Measurements from ENCODE around the gene GPC6.

Gene GPC6

DNA sequence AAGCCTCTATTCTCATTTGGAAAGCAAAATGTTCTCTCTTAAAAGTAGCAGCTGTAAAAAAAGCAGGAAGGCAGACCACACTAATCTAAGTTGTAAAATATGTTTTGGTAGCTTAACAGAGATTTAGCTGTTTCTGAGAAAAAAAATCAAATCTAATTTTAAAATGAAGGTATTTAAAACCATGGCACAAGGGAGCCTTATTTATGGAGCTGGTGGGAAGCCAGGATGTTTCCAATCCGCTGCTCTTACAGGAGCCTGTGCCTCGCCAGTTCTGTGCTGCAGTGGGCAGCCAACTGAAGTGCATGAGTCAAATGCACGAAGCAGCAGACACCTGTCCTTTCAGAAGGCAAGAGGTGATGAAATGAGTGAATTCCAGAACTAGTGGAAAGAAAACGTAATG is 28.2 kb downstream of the GPC6 start:
- no peak for DNase-seq (ENCODE audit: low read depth in 1 of 2, low spot score in 1 of 2)
- H3K27me3 ChIP-seq (ENCODE audit: insufficient read depth, poor library complexity, severe bottlenecking): no peaks in the 10 kb centered on the region
- no peak overlapping the region for H3K27ac ChIP-seq (replicated peaks)
- no peak for TF ChIP-seq GABPA (IDR thresholded peaks at IDR 0.05; ENCODE audit: low read depth)
- TF ChIP-seq, protein P1, sequence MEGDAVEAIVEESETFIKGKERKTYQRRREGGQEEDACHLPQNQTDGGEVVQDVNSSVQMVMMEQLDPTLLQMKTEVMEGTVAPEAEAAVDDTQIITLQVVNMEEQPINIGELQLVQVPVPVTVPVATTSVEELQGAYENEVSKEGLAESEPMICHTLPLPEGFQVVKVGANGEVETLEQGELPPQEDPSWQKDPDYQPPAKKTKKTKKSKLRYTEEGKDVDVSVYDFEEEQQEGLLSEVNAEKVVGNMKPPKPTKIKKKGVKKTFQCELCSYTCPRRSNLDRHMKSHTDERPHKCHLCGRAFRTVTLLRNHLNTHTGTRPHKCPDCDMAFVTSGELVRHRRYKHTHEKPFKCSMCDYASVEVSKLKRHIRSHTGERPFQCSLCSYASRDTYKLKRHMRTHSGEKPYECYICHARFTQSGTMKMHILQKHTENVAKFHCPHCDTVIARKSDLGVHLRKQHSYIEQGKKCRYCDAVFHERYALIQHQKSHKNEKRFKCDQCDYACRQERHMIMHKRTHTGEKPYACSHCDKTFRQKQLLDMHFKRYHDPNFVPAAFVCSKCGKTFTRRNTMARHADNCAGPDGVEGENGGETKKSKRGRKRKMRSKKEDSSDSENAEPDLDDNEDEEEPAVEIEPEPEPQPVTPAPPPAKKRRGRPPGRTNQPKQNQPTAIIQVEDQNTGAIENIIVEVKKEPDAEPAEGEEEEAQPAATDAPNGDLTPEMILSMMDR (IDR thresholded peaks at IDR 0.05; ENCODE audit: insufficient read depth, low read length): no peak
- no peak for TF ChIP-seq SPI1 (IDR thresholded peaks at IDR 0.05; ENCODE audit: borderline replicate concordance, low read depth)
- TF ChIP-seq POLR2AphosphoS5 (IDR thresholded peaks at IDR 0.05; ENCODE audit: low read depth): no peak
- TF ChIP-seq, protein P2, sequence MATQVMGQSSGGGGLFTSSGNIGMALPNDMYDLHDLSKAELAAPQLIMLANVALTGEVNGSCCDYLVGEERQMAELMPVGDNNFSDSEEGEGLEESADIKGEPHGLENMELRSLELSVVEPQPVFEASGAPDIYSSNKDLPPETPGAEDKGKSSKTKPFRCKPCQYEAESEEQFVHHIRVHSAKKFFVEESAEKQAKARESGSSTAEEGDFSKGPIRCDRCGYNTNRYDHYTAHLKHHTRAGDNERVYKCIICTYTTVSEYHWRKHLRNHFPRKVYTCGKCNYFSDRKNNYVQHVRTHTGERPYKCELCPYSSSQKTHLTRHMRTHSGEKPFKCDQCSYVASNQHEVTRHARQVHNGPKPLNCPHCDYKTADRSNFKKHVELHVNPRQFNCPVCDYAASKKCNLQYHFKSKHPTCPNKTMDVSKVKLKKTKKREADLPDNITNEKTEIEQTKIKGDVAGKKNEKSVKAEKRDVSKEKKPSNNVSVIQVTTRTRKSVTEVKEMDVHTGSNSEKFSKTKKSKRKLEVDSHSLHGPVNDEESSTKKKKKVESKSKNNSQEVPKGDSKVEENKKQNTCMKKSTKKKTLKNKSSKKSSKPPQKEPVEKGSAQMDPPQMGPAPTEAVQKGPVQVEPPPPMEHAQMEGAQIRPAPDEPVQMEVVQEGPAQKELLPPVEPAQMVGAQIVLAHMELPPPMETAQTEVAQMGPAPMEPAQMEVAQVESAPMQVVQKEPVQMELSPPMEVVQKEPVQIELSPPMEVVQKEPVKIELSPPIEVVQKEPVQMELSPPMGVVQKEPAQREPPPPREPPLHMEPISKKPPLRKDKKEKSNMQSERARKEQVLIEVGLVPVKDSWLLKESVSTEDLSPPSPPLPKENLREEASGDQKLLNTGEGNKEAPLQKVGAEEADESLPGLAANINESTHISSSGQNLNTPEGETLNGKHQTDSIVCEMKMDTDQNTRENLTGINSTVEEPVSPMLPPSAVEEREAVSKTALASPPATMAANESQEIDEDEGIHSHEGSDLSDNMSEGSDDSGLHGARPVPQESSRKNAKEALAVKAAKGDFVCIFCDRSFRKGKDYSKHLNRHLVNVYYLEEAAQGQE (IDR thresholded peaks at IDR 0.05; ENCODE audit: insufficient replicate concordance, low read depth): no peak
- no peak overlapping the region for H3K4me3 ChIP-seq (replicated peaks; ENCODE audit: insufficient read depth, low read length)

DNA sequence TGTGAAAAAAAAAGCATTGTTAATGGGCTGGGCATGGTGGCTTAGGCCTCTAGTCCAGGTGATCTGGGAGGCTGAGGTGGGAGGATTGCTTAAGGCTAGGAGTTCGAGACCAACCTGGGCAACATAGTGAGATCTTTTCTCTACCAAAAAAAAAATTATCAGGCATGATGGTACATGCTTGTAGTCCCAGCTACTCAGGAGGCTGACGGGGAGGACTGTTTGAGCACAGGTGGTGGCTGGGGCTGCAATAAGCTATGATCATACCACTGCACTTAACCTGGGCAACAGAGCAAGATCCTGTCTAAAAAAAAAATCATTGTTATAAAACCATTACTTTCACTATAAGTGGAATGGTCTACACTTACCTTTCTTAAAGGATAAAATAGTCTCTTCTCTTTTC is 30.4 kb downstream of the GPC6 start:
- Histone ChIP-seq H3K27me3 (ENCODE audit: insufficient read depth, poor library complexity, severe bottlenecking) (no peaks in the 10 kb centered on the region), H3K27ac (replicated peaks) (no peak overlapping the region), H3K4me3 (replicated peaks; ENCODE audit: insufficient read depth, low read length) (no peak overlapping the region)
- DNase-seq (ENCODE audit: low read depth in 1 of 2, low spot score in 1 of 2): no peak
- TF ChIP-seq SPI1 (IDR thresholded peaks at IDR 0.05; ENCODE audit: borderline replicate concordance, low read depth): no peak
- TF ChIP-seq, protein P2 (IDR thresholded peaks at IDR 0.05; ENCODE audit: insufficient replicate concordance, low read depth): no peak
- TF ChIP-seq, protein P1 (IDR thresholded peaks at IDR 0.05; ENCODE audit: insufficient read depth, low read length): no peak

DNA sequence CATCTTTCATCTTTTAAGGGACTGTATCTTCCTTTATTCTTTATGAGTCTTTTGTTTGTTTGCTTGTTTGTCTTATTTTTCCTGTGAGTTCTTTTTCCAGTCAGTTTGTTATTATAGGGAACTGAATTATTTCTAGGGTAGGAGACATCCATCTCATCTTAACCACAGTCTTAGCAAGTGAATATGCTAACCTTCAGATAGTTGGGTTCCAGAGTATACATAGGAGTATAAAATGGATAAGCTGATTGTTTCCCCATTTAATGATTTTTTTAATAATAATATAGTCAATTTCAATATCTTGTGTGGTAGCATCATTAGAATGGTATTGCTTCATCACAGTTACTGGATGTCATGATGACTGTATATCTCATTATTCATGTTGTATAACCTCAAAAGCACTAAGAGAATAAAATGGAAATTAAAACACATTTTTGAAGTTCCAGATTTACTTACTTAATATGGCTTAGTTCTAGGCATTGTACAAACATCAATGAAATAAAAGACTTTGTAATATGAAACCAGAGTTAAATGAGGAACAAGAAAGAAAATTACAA is 33.0 kb downstream of the GPC6 start:
- no peak for DNase-seq (ENCODE audit: low read depth in 1 of 2, low spot score in 1 of 2)
- TF ChIP-seq, protein P1 (IDR thresholded peaks at IDR 0.05; ENCODE audit: insufficient read depth, low read length): no peak
- TF ChIP-seq GABPA (IDR thresholded peaks at IDR 0.05; ENCODE audit: low read depth) (no peak), POLR2AphosphoS5 (IDR thresholded peaks at IDR 0.05; ENCODE audit: low read depth) (no peak), SPI1 (IDR thresholded peaks at IDR 0.05; ENCODE audit: borderline replicate concordance, low read depth) (no peak)
- TF ChIP-seq, protein P2 (IDR thresholded peaks at IDR 0.05; ENCODE audit: insufficient replicate concordance, low read depth): no peak
- H3K27me3 ChIP-seq (ENCODE audit: insufficient read depth, poor library complexity, severe bottlenecking): no peaks in the 10 kb centered on the region

More for the DNA sequence above, 33.0 kb downstream of the GPC6 start:
- Histone ChIP-seq H3K27ac (replicated peaks) (no peak overlapping the region), H3K4me3 (replicated peaks; ENCODE audit: insufficient read depth, low read length) (no peak overlapping the region)

Data from HL-60 (cell line).